GM23338 (cell line): ENCODE measurements around the gene CAMTA1. TPM values are rescaled to one million over a fixed set of nuclear protein-coding genes. Genes with fewer than 3 reads are reported as not detected.

Source experiments
- ATAC-seq: fragments of 200-7000 bp; cut with Tn5 transposase; 3 replicates; pipeline ENCODE4 v1.9.1; 2020
- DNase-seq: peaks from one replicate; pipeline ENCODE4 v3.0.0-alpha.2; 2015; ENCODE audit warnings: low spot score
- H2AFZ ChIP-seq: fragments of 200-600 bp; sonication (generic); 2 replicates; pipeline ENCODE4 v1.8.0; 2016; ENCODE audit warnings: antibody characterized with exemption, mild to moderate bottlenecking, moderate library complexity
- H3F3A ChIP-seq: fragments of 200-600 bp; sonication (generic); replicated peaks from 2 replicates; pipeline ENCODE4 v1.8.0; 2017; ENCODE audit warnings: antibody characterized with exemption, mixed run types, low read depth
- H3K27ac ChIP-seq: fragments of 200-600 bp; sonication (generic); 2 replicates; pipeline ENCODE4 v1.6.1; 2016; ENCODE audit warnings: low read depth
- H3K27me3 ChIP-seq: fragments of 200-600 bp; sonication (generic); 2 replicates; pipeline ENCODE4 v1.8.0; 2016; ENCODE audit warnings: mild to moderate bottlenecking, mixed run types, moderate library complexity; ENCODE audit not compliant: insufficient read depth
- H3K36me3 ChIP-seq: fragments of 200-600 bp; sonication (generic); 2 replicates; pipeline ENCODE4 v1.8.0; 2016; ENCODE audit warnings: mild to moderate bottlenecking; ENCODE audit not compliant: insufficient read depth
- H3K4me1 ChIP-seq: fragments of 200-600 bp; sonication (generic); 2 replicates; pipeline ENCODE4 v1.8.0; 2016; ENCODE audit warnings: mild to moderate bottlenecking, moderate library complexity; ENCODE audit not compliant: insufficient read depth
- H3K4me2 ChIP-seq: fragments of 200-600 bp; sonication (generic); 2 replicates; pipeline ENCODE4 v1.7.1; 2017; ENCODE audit warnings: mixed run types
- H3K4me3 ChIP-seq: fragments of 200-600 bp; sonication (generic); 2 replicates; pipeline ENCODE4 v1.6.1; 2016; ENCODE audit warnings: mixed run types
- H3K79me2 ChIP-seq: fragments of 200-600 bp; sonication (generic); replicated peaks from 2 replicates; pipeline ENCODE4 v1.8.0; 2017; ENCODE audit warnings: mild to moderate bottlenecking; ENCODE audit not compliant: insufficient read depth
- H3K9me2 ChIP-seq: fragments of 200-600 bp; sonication (generic); 2 replicates; pipeline ENCODE4 v1.8.0; 2017; ENCODE audit not compliant: insufficient read depth
- H4K20me1 ChIP-seq: fragments of 200-600 bp; sonication (generic); replicated peaks from 2 replicates; pipeline ENCODE4 v1.8.0; 2017; ENCODE audit warnings: mild to moderate bottlenecking; ENCODE audit not compliant: insufficient read depth
- H3K27ac Mint-ChIP-seq: 2 replicates; pipeline ENCODE4 v1.8.0; 2020; ENCODE audit warnings: inconsistent platforms, mild to moderate bottlenecking, moderate library complexity, mixed read lengths
- H3K27me3 Mint-ChIP-seq: 3 replicates; pipeline ENCODE4 v1.8.0; 2022; ENCODE audit warnings: low read depth, mild to moderate bottlenecking, moderate library complexity, mixed read lengths, inconsistent platforms; ENCODE audit not compliant: insufficient read depth, poor library complexity
- H3K36me3 Mint-ChIP-seq: 3 replicates; pipeline ENCODE4 v1.8.0; 2021; ENCODE audit warnings: low read depth, mild to moderate bottlenecking, inconsistent platforms, moderate library complexity, mixed read lengths
- H3K4me1 Mint-ChIP-seq: 3 replicates; pipeline ENCODE4 v1.8.0; 2020; ENCODE audit warnings: mild to moderate bottlenecking, inconsistent platforms, mixed read lengths
- H3K4me3 Mint-ChIP-seq: 3 replicates; pipeline ENCODE4 v1.8.0; 2021; ENCODE audit warnings: moderate library complexity, mild to moderate bottlenecking, inconsistent platforms, mixed read lengths
- H3K9me3 Mint-ChIP-seq: 3 replicates; pipeline ENCODE4 v1.8.0; 2020; ENCODE audit warnings: moderate library complexity, mild to moderate bottlenecking, inconsistent platforms, mixed read lengths
- EZH2 ChIP-seq: fragments of 200-600 bp; sonication (generic); IDR thresholded peaks from one replicate; pipeline ENCODE4 v1.8.0; 2017; ENCODE audit warnings: antibody characterized with exemption, mild to moderate bottlenecking, low read depth; ENCODE audit not compliant: unreplicated experiment
- JUNB ChIP-seq: IDR thresholded peaks from one replicate; pipeline ENCODE4 v1.6.1; 2016; ENCODE audit warnings: antibody characterized with exemption; ENCODE audit not compliant: unreplicated experiment
- POLR2AphosphoS5 ChIP-seq: IDR thresholded peaks from 2 replicates; pipeline ENCODE4 v1.6.1; 2016; ENCODE audit warnings: antibody characterized with exemption, low read depth
- STAT1 ChIP-seq: IDR thresholded peaks from one replicate; pipeline ENCODE4 v1.6.1; 2016; ENCODE audit warnings: antibody characterized with exemption; ENCODE audit not compliant: unreplicated experiment
- ZNF114 ChIP-seq: fragments of 250-450 bp; sonication (Bioruptor Pico); IDR thresholded peaks from 2 replicates; pipeline ENCODE4 v1.5.0; 2020; ENCODE audit warnings: mild to moderate bottlenecking, moderate library complexity
- polyA plus RNA-seq: library from polyadenylated mRNA; unstranded; fragments of >200 nt; fragmentation: Nextera tagmentation; extraction: Ambion mirVana; gene quantifications from 2 replicates; pipeline ENCODE4 v1.2.1, GENCODE V29; 2016
- total RNA-seq: library from RNA; depleted of rRNA; stranded (reverse); fragments of >200 nt; shearing (Covaris generic); gene quantifications from 2 replicates; pipeline ENCODE4 v1.2.3, GENCODE V29; 2014
- TF ChIP-seq, protein P1 (sequence below), 2 experiments: fragments of 200-600 bp in 1 of 2; sonication (generic) in 1 of 2; conservative IDR thresholded peaks; 2 replicates each; pipeline versions ENCODE4 v1.5.1 to v1.6.1; 2016 to 2017; ENCODE audit warnings: antibody characterized with exemption in 2 of 2, low read depth in 2 of 2, mild to moderate bottlenecking in 2 of 2, moderate library complexity in 1 of 2
- TF ChIP-seq, protein P2 (sequence below): IDR thresholded peaks from one replicate; pipeline ENCODE4 v1.6.1; 2018; ENCODE audit warnings: antibody characterized with exemption; ENCODE audit not compliant: unreplicated experiment
- TF ChIP-seq, protein P3 (sequence below): IDR thresholded peaks from 2 replicates; pipeline ENCODE4 v1.6.1; 2016; ENCODE audit warnings: antibody characterized with exemption

CAMTA1 gene
- total and polyA plus RNA-seq, 2 experiments from 2014 or later = 115 to 519 TPM

DNA sequence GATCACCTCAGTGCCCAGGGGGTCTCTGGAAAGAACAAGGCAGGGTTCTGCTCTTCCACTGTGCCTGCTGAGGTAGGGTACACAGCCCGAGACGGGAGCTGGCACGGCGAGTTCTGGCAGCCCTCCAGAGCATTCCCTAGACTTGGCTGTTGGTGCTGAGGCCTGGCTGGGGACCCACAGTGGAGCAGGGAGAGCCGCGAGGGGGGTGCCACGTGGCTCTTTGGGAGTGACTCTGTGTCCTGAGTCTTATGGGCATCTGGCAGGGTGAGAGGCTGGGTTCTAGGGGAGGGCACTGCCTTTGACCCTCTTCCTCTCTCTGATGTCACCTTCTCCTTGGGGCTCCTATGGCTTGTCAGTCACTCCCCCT, 336.4 kb downstream of the CAMTA1 start (continued):
- TF ChIP-seq, protein P1, sequence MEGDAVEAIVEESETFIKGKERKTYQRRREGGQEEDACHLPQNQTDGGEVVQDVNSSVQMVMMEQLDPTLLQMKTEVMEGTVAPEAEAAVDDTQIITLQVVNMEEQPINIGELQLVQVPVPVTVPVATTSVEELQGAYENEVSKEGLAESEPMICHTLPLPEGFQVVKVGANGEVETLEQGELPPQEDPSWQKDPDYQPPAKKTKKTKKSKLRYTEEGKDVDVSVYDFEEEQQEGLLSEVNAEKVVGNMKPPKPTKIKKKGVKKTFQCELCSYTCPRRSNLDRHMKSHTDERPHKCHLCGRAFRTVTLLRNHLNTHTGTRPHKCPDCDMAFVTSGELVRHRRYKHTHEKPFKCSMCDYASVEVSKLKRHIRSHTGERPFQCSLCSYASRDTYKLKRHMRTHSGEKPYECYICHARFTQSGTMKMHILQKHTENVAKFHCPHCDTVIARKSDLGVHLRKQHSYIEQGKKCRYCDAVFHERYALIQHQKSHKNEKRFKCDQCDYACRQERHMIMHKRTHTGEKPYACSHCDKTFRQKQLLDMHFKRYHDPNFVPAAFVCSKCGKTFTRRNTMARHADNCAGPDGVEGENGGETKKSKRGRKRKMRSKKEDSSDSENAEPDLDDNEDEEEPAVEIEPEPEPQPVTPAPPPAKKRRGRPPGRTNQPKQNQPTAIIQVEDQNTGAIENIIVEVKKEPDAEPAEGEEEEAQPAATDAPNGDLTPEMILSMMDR (conservative IDR thresholded peaks at IDR 0.05; ENCODE audit: low read depth in 2 of 2) = no peak
- TF ChIP-seq, protein P2, sequence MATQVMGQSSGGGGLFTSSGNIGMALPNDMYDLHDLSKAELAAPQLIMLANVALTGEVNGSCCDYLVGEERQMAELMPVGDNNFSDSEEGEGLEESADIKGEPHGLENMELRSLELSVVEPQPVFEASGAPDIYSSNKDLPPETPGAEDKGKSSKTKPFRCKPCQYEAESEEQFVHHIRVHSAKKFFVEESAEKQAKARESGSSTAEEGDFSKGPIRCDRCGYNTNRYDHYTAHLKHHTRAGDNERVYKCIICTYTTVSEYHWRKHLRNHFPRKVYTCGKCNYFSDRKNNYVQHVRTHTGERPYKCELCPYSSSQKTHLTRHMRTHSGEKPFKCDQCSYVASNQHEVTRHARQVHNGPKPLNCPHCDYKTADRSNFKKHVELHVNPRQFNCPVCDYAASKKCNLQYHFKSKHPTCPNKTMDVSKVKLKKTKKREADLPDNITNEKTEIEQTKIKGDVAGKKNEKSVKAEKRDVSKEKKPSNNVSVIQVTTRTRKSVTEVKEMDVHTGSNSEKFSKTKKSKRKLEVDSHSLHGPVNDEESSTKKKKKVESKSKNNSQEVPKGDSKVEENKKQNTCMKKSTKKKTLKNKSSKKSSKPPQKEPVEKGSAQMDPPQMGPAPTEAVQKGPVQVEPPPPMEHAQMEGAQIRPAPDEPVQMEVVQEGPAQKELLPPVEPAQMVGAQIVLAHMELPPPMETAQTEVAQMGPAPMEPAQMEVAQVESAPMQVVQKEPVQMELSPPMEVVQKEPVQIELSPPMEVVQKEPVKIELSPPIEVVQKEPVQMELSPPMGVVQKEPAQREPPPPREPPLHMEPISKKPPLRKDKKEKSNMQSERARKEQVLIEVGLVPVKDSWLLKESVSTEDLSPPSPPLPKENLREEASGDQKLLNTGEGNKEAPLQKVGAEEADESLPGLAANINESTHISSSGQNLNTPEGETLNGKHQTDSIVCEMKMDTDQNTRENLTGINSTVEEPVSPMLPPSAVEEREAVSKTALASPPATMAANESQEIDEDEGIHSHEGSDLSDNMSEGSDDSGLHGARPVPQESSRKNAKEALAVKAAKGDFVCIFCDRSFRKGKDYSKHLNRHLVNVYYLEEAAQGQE = no peak
- TF ChIP-seq ZNF114 (CRISPR knock-in tag) (no peak), STAT1 (no peak)

DNA sequence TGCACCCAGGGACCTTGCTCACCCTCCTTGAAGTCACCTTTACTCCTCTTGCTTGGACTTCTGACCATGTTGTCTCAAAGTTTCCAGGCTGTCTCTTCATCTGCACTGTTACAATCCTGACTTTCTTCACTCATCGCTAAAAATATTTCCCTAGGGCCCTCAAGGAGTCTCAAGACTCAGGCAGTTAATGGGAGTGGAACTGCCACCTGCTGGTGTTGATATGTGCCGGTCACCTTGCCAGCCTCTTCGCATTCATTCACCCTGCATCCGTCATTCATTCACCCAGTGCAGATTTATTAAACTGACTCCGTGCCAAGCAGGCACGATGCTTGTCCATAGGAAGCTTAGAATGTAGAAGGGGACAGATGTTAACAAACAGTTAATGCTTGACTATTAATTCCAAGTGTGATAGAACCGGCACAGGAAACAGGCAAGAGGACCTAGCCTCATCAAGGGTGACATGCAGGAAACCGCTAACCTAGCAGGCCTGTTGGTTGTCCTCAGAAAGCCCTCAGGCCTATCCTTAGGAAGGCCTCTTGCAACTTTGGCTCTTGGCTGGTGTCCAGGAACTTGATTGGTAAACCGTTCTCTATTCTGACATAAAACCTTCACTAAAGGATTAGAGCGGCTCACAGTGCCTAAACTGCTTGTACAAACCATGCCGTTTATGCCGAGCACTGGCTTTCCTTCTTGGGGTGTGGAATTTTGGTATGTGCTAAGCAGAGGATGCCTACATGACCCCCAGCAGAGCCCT, 342.2 kb downstream of the CAMTA1 start:
- H3K4me3 ChIP-seq = no peak overlapping the region
- Mint-ChIP-seq H3K36me3 (no peaks in the 10 kb centered on the region; the same call in 2 of the 3 replicates), H3K4me1 (peaks cover 3% of the 10 kb centered on the region; the same call in 1 of the 3 replicates), H3K27me3 (no peaks in the 10 kb centered on the region), H3K9me3 (no peaks in the 10 kb centered on the region; the same call in 1 of the 3 replicates), H3K4me3 (no peak overlapping the region), H3K27ac (no peak overlapping the region)
- H4K20me1 ChIP-seq = no peaks in the 10 kb centered on the region
- peak; percentile 16 for DNase-seq
- no peaks in the 10 kb centered on the region for H3K9me2 ChIP-seq
- no peaks in the 10 kb centered on the region for H3K27me3 ChIP-seq
- no peak overlapping the region for H2AFZ ChIP-seq
- H3K4me2 ChIP-seq = no peak overlapping the region
- H3K4me1 ChIP-seq = no peaks in the 10 kb centered on the region
- H3K27ac ChIP-seq = no peak overlapping the region
- TF ChIP-seq JUNB (no peak), POLR2AphosphoS5 (no peak), EZH2 (no peak)
- TF ChIP-seq, protein P3, sequence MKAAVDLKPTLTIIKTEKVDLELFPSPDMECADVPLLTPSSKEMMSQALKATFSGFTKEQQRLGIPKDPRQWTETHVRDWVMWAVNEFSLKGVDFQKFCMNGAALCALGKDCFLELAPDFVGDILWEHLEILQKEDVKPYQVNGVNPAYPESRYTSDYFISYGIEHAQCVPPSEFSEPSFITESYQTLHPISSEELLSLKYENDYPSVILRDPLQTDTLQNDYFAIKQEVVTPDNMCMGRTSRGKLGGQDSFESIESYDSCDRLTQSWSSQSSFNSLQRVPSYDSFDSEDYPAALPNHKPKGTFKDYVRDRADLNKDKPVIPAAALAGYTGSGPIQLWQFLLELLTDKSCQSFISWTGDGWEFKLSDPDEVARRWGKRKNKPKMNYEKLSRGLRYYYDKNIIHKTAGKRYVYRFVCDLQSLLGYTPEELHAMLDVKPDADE = no peak
- TF ChIP-seq, protein P1 (conservative IDR thresholded peaks at IDR 0.05; ENCODE audit: low read depth in 2 of 2) = peak in 1 of 2 experiments; percentile 44; a peak in 2 of 4 replicates
- TF ChIP-seq, protein P2 = no peak
- H3K79me2 ChIP-seq = no peaks in the 10 kb centered on the region
- ATAC-seq = peak; percentile 46; the same call in 2 of the 3 replicates
- no peaks in the 10 kb centered on the region for H3K36me3 ChIP-seq
- no peaks in the 10 kb centered on the region for H3F3A ChIP-seq
